Measurements from ENCODE around the gene ZNF366. TPM values are rescaled to one million over a fixed set of nuclear protein-coding genes. Genes with fewer than 3 reads are reported as not detected.

The ZNF366 gene
- total RNA-seq, 1 experiment from 2014 or later, result not detected

GRCh38 chr5:72456391-72457074, 50.7 kb downstream of the ZNF366 start:
- no peak for DNase-seq
- Mint-ChIP-seq H3K9me3 (ENCODE audit: low read depth, unreplicated experiment) (no peaks in the 10 kb centered on the region), H3K4me1 (ENCODE audit: low read depth, unreplicated experiment) (peaks cover 14% of the 10 kb centered on the region), H3K36me3 (ENCODE audit: insufficient read depth, unreplicated experiment) (no peaks in the 10 kb centered on the region), H3K27me3 (ENCODE audit: unreplicated experiment) (peaks cover 12% of the 10 kb centered on the region), H3K4me3 (ENCODE audit: low read depth, unreplicated experiment) (no peak overlapping the region), H3K27ac (ENCODE audit: unreplicated experiment) (no peak overlapping the region)
- intact Hi-C loops (cut with micrococcal nuclease; ENCODE audit: unreplicated experiment), result no loop called here
- BruUV-seq (replicated peaks), result no TSS peak
- TF ChIP-seq CTCF (IDR thresholded peaks at IDR 0.05; ENCODE audit: unreplicated experiment), result no peak
- CTCF ChIA-PET, result no interaction called here

GRCh38 chr5:72455476-72455875, 51.7 kb downstream of the ZNF366 start:
- H3K4me1 Mint-ChIP-seq (ENCODE audit: low read depth, unreplicated experiment), result peaks cover 15% of the 10 kb centered on the region
- H3K9me3 Mint-ChIP-seq (ENCODE audit: low read depth, unreplicated experiment), result no peaks in the 10 kb centered on the region
- TF ChIP-seq CTCF (IDR thresholded peaks at IDR 0.05; ENCODE audit: unreplicated experiment), result no peak
- DNase-seq, result no peak
- peaks cover 12% of the 10 kb centered on the region for H3K27me3 Mint-ChIP-seq (ENCODE audit: unreplicated experiment)
- CTCF ChIA-PET, result no interaction called here
- no peaks in the 10 kb centered on the region for H3K36me3 Mint-ChIP-seq (ENCODE audit: insufficient read depth, unreplicated experiment)
- no peak overlapping the region for H3K27ac Mint-ChIP-seq (ENCODE audit: unreplicated experiment)
- BruUV-seq (replicated peaks), result no TSS peak
- H3K4me3 Mint-ChIP-seq (ENCODE audit: low read depth, unreplicated experiment), result no peak overlapping the region
- intact Hi-C loops (cut with micrococcal nuclease; ENCODE audit: unreplicated experiment), result no loop called here

GRCh38 chr5:72454996-72455395, 52.2 kb downstream of the ZNF366 start:
- no TSS peak for BruUV-seq (replicated peaks)
- peaks cover 15% of the 10 kb centered on the region for H3K4me1 Mint-ChIP-seq (ENCODE audit: low read depth, unreplicated experiment)
- CTCF ChIA-PET, result no interaction called here

GRCh38 chr5:72453246-72453775, 53.9 kb downstream of the ZNF366 start:
- intact Hi-C loops (cut with micrococcal nuclease; ENCODE audit: unreplicated experiment), result no loop called here
- no peaks in the 10 kb centered on the region for H3K36me3 Mint-ChIP-seq (ENCODE audit: insufficient read depth, unreplicated experiment)
- DNase-seq, result no peak
- H3K9me3 Mint-ChIP-seq (ENCODE audit: low read depth, unreplicated experiment), result peaks cover 2% of the 10 kb centered on the region
- BruUV-seq (replicated peaks), result no TSS peak
- H3K4me3 Mint-ChIP-seq (ENCODE audit: low read depth, unreplicated experiment), result no peak overlapping the region
- H3K4me1 Mint-ChIP-seq (ENCODE audit: low read depth, unreplicated experiment), result peaks cover 15% of the 10 kb centered on the region
- peaks cover 18% of the 10 kb centered on the region for H3K27me3 Mint-ChIP-seq (ENCODE audit: unreplicated experiment)
- no peak overlapping the region for H3K27ac Mint-ChIP-seq (ENCODE audit: unreplicated experiment)
- TF ChIP-seq CTCF (IDR thresholded peaks at IDR 0.05; ENCODE audit: unreplicated experiment), result no peak
- CTCF ChIA-PET, result no interaction called here

More at GRCh38 chr5:72454996-72455395, 52.2 kb downstream of the ZNF366 start:
- H3K36me3 Mint-ChIP-seq (ENCODE audit: insufficient read depth, unreplicated experiment), result no peaks in the 10 kb centered on the region
- H3K9me3 Mint-ChIP-seq (ENCODE audit: low read depth, unreplicated experiment), result no peaks in the 10 kb centered on the region
- no peak overlapping the region for H3K27ac Mint-ChIP-seq (ENCODE audit: unreplicated experiment)
- intact Hi-C loops (cut with micrococcal nuclease; ENCODE audit: unreplicated experiment), result no loop called here
- no peak overlapping the region for H3K4me3 Mint-ChIP-seq (ENCODE audit: low read depth, unreplicated experiment)
- no peak for TF ChIP-seq CTCF (IDR thresholded peaks at IDR 0.05; ENCODE audit: unreplicated experiment)
- DNase-seq, result no peak
- peaks cover 12% of the 10 kb centered on the region for H3K27me3 Mint-ChIP-seq (ENCODE audit: unreplicated experiment)

Measured in Calu3 (cell line).